Amniotic stem cell (primary cell): ENCODE measurements around the gene MYH15.

Experiments used
- DNase-seq: peaks from one replicate; lab custom pipeline; 2025; lab: John Stamatoyannopoulos, UW

The MYH15 gene

DNA sequence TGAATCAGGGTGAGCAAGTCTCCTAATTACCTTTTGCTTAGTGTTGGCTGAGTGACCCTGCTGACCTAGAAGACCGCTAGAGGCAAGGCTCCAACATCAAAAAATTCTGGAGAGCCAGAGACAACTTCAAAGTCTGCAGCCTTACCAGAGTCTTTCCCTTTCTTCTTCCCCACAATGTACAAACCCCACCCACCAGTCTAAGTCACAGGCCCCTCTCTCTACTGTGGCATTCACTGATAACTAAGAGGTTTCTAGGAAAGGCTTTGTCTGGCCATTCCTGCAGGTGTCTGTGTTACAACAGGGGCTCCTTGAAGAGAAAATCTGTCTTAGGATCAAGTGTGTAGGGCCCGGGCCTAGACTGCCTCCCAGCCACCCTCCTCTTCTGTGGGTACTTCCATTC lies 525 bp downstream of the MYH15 start:
- no peak for DNase-seq

GRCh38 chr3:108509263-108509662 lies 1.1 kb downstream of the MYH15 start:
- no peak for DNase-seq

DNA sequence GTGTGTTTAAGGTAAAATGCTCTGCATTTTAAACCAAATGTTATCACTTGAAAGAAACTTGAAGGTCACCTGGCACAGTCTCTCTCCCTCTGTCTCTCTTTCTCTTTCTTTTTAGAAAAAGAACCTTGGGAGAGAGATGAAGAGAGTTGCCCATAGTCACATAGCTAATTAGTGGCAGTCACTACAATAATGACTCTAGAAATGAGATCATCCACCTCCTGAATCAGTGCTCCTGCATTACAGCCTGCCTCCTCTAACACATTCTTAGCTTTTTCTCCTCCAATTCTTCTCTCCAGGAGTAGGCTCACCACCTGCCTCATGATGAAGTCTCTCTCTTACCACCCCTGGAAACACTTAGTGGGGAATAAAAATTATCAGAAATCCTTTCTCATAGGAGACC lies 2.5 kb downstream of the MYH15 start:
- DNase-seq, result no peak

GRCh38 chr3:108505811-108506210 lies 4.6 kb downstream of the MYH15 start:
- no peak for DNase-seq

- DNase-seq, result no peak
Measured at GRCh38 chr3:108503722-108504121, 6.7 kb downstream of the MYH15 start.

GRCh38 chr3:108501535-108501934 lies 8.9 kb downstream of the MYH15 start:
- no peak for DNase-seq

DNA sequence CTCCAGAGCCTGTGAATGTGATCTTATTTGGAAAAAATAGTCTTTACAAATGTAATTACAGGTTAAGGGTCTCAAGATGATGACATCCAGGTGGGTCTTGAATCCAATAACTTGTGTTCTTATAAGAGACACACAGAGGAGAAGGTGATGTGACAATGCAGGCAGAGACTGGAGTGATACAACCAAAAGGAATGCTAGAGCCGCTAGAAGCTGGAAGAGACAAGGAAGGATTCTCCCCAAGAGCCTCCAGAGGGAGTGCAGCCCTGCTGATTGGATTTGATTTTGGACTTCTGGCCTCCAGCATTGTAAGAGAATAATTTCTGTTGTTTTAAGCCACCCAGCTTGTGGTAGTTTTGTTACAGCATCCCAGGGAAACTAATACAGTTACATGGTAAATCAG lies 9.7 kb downstream of the MYH15 start:
- no peak for DNase-seq

DNA sequence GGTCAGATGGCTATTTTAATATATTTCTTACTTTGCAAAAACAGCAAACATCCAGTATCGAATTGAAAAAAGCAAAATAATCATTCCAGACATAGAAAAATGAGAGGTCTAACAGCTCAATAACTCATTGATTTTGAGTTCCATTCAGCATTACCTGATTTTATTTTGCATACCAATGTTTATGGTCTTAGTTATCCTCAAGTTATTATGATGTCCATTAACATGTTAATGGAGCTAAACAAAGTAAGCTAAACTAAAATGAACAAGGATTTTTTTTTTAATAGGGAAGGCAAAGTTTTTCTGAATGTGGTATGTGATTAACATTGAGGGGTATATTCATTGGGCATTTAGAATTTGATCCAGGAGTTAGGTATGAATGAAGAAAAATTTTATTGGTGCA lies 13.1 kb downstream of the MYH15 start:
- no peak for DNase-seq

- DNase-seq, result no peak
Measured at GRCh38 chr3:108495717-108496116, 14.7 kb downstream of the MYH15 start.

GRCh38 chr3:108494906-108495531 lies 15.4 kb downstream of the MYH15 start:
- no peak for DNase-seq

- DNase-seq, result no peak
Measured at GRCh38 chr3:108493862-108494261, 16.5 kb downstream of the MYH15 start.

DNA sequence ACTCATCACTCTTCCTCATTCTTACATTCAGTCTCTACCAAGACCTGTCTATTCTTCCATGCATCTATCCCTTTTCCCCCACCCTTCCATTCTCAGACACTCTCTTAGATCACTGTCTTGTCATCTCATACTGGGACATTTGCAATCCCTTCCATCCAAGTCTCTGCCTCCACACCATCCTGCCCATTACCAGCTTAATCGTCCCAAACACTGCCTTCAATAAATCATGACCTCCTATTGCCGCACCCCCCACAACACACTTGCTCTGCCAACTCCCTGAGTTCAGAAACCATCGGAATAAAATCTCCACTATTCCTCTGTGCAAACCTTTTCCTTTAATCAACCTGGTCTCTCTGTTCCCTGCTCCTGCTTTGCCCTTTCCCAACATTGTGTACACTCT lies 18.9 kb downstream of the MYH15 start:
- DNase-seq, result no peak

DNA sequence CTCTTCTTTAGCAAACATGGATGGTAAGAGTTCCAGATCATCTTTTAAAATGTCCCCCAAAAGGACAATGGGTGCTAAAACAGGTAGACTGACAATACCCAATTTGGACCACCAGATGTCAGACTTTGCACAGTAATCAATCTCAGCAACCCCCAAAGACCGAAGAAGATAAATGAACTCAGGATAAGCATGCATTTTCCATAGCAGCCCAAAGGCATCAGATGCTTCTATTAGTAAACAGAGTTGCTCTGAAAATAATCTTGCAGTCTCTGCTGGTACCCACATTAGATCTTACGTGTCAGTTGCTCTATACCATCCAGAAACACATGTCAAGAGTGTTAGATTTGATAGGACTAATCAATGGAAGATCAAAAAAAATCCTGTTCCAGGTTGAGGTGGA lies 20.6 kb downstream of the MYH15 start:
- DNase-seq, result no peak

- DNase-seq, result no peak
Measured at GRCh38 chr3:108488631-108489030, 21.8 kb downstream of the MYH15 start.

- DNase-seq, result no peak
Measured at GRCh38 chr3:108487439-108487838, 23.0 kb downstream of the MYH15 start.

DNA sequence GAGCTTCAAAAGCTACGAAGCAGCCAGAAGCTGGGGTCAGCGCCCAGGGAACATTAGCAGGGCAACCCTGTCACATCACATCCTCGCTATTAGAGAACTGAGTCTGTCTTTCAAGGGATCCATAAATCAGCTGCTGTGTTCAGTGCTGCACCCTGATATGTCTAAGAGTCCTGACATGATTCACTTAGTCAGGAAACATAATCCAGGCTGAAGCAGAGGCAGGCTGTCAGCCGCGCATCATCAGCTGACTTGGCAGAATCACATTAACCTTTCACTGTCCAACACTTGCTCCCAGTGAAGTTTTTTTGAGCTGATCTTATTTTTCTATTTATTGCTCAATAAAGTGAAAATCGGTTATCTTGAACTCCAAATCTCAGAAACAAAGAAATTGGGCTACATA lies 23.5 kb downstream of the MYH15 start:
- no peak for DNase-seq

DNA sequence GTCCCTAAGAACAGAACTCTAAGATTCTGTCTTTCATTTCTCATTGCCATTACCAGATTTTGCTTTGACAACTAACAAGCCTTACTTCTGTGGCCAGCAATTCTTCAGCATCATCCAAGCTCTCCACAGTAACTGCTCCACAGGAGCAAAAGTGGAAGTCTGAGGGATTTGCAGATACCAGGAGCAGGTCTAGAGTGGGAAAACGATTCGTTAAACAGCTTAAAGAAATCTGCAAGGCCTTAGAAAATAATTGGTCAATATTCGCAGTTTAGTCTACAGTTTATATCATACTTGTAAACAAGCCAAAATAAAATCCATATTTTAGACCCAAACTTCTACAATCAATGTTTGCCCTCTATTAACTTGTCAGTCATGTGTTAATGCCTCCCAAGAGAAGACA lies 24.1 kb downstream of the MYH15 start:
- DNase-seq, result no peak

DNA sequence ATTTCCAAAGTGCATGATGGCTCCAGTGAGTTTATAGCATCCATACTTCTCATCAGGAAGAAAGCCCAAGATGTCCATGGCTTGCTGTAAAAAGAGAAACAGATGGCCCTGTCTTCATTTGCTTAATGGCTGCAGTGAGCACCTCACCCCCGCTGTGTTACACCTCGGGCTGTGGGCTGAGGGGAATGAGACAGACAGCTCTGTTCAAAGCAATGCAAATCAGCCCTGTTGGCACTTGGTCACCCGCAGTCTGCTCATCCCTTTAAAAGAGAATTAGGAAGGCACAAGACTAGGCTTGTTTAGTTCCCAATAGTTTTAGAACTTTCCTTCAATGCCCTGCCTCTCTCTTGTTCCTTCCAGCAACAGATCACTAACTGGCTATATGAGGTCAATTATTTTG lies 25.2 kb downstream of the MYH15 start:
- no peak for DNase-seq

- DNase-seq, result no peak
Measured at GRCh38 chr3:108479224-108479623, 31.2 kb downstream of the MYH15 start.

- DNase-seq, result no peak
Measured at GRCh38 chr3:108477511-108478147, 32.8 kb downstream of the MYH15 start.

DNA sequence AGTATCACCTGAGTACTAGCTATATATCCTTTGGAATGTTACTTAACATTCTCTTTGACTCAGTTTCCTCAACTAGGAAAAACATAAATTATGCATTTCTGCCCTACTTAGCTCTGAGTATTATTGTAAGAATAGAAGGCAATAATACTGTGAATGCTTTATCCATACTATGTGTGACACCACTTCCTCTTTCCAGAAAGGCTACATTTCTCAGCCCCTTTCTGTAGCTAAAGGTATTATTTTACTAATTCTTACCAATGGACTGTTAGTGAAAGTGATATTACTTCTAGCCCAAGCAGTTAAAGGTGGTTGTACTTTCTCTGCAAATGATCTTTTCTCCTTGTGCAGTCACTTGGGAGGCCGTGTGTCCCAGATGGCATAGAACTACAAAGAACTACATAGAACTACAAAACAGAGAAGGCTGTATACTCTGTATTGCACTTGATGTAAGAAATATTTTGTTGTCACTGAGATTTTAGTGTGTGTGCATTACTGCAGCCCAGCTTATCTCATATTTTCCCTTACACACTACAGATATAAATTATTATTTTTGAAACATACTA lies 35.1 kb downstream of the MYH15 start:
- DNase-seq, result no peak

GRCh38 chr3:108474581-108474980 lies 35.8 kb downstream of the MYH15 start:
- DNase-seq, result no peak

DNA sequence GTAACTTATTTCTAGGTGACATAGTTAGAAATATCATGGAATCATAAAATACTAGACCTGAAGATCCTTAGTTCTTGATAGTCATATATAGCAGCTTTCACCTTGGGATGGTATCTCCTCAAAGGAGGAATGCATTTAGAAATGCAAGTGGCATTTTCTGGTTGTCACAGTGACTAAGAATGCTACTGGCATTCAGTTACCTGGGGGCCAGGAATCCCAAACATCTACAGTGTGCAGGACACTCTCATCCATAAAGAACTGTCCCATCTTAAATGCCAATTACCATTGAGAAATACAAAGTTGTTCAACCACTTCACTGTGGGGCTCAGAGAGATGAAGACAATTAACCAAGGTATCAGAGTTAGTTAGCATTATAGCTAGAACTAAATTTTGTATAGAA lies 36.7 kb downstream of the MYH15 start:
- DNase-seq, result no peak
